Astrocyte (in vitro differentiated cells and primary cell): Measurements from ENCODE around the gene FSTL5. TPM values are rescaled to one million over a fixed set of nuclear protein-coding genes. Genes with fewer than 3 reads are reported as not detected.

Source experiments
- DNase-seq: peaks from one replicate; pipeline ENCODE4 v3.0.0-alpha.2; 2010; ENCODE audit warnings: low read depth
- FAIRE-seq: peaks from 2 replicates; lab custom pipeline; 2011; peaks lifted over from hg19 to GRCh38; lab: Jason Lieb, UNC
- H2AFZ ChIP-seq: 2 replicates; pipeline ENCODE4 v1.6.0; 2012; ENCODE audit warnings: low read depth, low read length, inconsistent platforms
- H3K27ac ChIP-seq: 2 replicates; pipeline ENCODE4 v1.5.1; 2011; ENCODE audit warnings: low read depth, low read length, inconsistent platforms
- H3K27me3 ChIP-seq: 2 replicates; pipeline ENCODE4 v1.6.0; 2011; ENCODE audit warnings: low read length, inconsistent platforms; ENCODE audit not compliant: insufficient read depth
- H3K36me3 ChIP-seq: 2 replicates; pipeline ENCODE4 v1.5.1; 2011; ENCODE audit warnings: low read length, inconsistent platforms; ENCODE audit not compliant: insufficient read depth
- H3K4me1 ChIP-seq: 2 replicates; pipeline ENCODE4 v1.5.1; 2011; ENCODE audit warnings: low read length, inconsistent platforms; ENCODE audit not compliant: insufficient read depth
- H3K4me2 ChIP-seq: 2 replicates; pipeline ENCODE4 v1.6.0; 2012; ENCODE audit warnings: low read length, inconsistent platforms
- H3K4me3 ChIP-seq: 2 replicates; pipeline ENCODE4 v1.5.1; 2011; ENCODE audit warnings: low read depth, mild to moderate bottlenecking, low read length, inconsistent platforms; ENCODE audit not compliant: insufficient read depth
- H3K79me2 ChIP-seq: 2 replicates; pipeline ENCODE4 v1.6.0; 2012; ENCODE audit warnings: mild to moderate bottlenecking, low read length, inconsistent platforms; ENCODE audit not compliant: insufficient read depth
- H3K9ac ChIP-seq: 2 replicates; pipeline ENCODE4 v1.6.0; 2012; ENCODE audit warnings: mild to moderate bottlenecking, low read length, inconsistent platforms
- H3K9me3 ChIP-seq: 2 replicates; pipeline ENCODE4 v1.5.1; 2012; ENCODE audit warnings: low read depth, mild to moderate bottlenecking, low read length, inconsistent platforms; ENCODE audit not compliant: insufficient read depth
- H4K20me1 ChIP-seq: 2 replicates; pipeline ENCODE4 v1.6.0; 2012; ENCODE audit warnings: low read length, inconsistent platforms; ENCODE audit not compliant: insufficient read depth
- H3K27ac Mint-ChIP-seq: one replicate; pipeline ENCODE4 v1.8.0; 2021; ENCODE audit warnings: mild to moderate bottlenecking, mixed read lengths; ENCODE audit not compliant: unreplicated experiment
- H3K27me3 Mint-ChIP-seq: one replicate; pipeline ENCODE4 v1.8.0; 2021; ENCODE audit warnings: low read depth, mixed read lengths; ENCODE audit not compliant: unreplicated experiment
- H3K36me3 Mint-ChIP-seq: one replicate; pipeline ENCODE4 v1.8.0; 2021; ENCODE audit warnings: low read depth, mixed read lengths; ENCODE audit not compliant: unreplicated experiment
- H3K4me1 Mint-ChIP-seq: one replicate; pipeline ENCODE4 v1.8.0; 2021; ENCODE audit warnings: low read depth, mixed read lengths; ENCODE audit not compliant: unreplicated experiment
- H3K4me3 Mint-ChIP-seq: one replicate; pipeline ENCODE4 v1.8.0; 2021; ENCODE audit warnings: mild to moderate bottlenecking, moderate library complexity, mixed read lengths; ENCODE audit not compliant: unreplicated experiment
- H3K9me3 Mint-ChIP-seq: one replicate; pipeline ENCODE4 v1.8.0; 2021; ENCODE audit warnings: mild to moderate bottlenecking, mixed read lengths; ENCODE audit not compliant: unreplicated experiment
- CTCF ChIP-seq: IDR thresholded peaks from 2 replicates; pipeline ENCODE4 v1.5.1; 2011; ENCODE audit warnings: low read depth, mild to moderate bottlenecking, inconsistent platforms, low read length, moderate library complexity; ENCODE audit not compliant: insufficient read depth
- EZH2 ChIP-seq: IDR thresholded peaks from 2 replicates; pipeline ENCODE4 v1.6.1; 2012; ENCODE audit warnings: mild to moderate bottlenecking, low read length, inconsistent platforms; ENCODE audit not compliant: insufficient read depth
- total RNA-seq: library from RNA; stranded (reverse); gene quantifications from 2 replicates; pipeline ENCODE4 v1.2.1, GENCODE V29; 2021

FSTL5 gene
- total RNA-seq, 1 donor from 2014 or later: 0.43 TPM

- no peaks in the 10 kb centered on the region for H3K36me3 Mint-ChIP-seq
- FAIRE-seq (no peak), DNase-seq (no peak)
- Histone ChIP-seq H3K4me2 (no peak overlapping the region), H3K79me2 (no peaks in the 10 kb centered on the region), H3K4me3 (no peak overlapping the region), H3K9ac (no peak overlapping the region), H3K4me1 (no peaks in the 10 kb centered on the region), H2AFZ (no peak overlapping the region), H3K27ac (no peak overlapping the region), H3K9me3 (no peaks in the 10 kb centered on the region), H3K27me3 (no peaks in the 10 kb centered on the region), H3K36me3 (no peaks in the 10 kb centered on the region), H4K20me1 (no peaks in the 10 kb centered on the region)
- H3K4me1 Mint-ChIP-seq: no peaks in the 10 kb centered on the region
- TF ChIP-seq EZH2: no peak
- no peak for TF ChIP-seq CTCF
- no peak overlapping the region for H3K4me3 Mint-ChIP-seq
- H3K27ac Mint-ChIP-seq: no peak overlapping the region
- H3K9me3 Mint-ChIP-seq: no peaks in the 10 kb centered on the region
- H3K27me3 Mint-ChIP-seq: no peaks in the 10 kb centered on the region
Measured at GRCh38 chr4:161841759-161842158, 322.0 kb downstream of the FSTL5 start.

DNA sequence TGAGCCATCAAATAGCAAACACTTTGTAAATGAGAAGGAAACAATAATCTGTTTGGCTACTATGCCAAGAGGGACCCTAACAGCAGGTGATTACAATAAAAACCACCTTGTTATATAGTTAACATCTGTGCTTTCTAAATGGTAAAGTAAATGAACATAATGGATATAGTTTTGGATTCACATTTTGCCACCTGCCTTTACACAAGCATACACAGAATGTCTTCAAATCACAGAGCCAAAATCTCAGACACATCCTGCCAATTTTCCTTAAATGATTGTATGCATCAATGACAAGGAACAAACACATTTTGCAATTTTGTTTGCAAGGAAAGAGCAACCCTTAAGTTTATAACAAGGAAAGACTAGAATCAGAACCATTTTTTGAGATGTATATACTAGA, 334.2 kb downstream of the FSTL5 start:
- TF ChIP-seq CTCF (no peak), EZH2 (no peak)
- Mint-ChIP-seq H3K36me3 (no peaks in the 10 kb centered on the region), H3K27me3 (no peaks in the 10 kb centered on the region), H3K27ac (no peak overlapping the region), H3K9me3 (peaks cover 2% of the 10 kb centered on the region), H3K4me1 (peaks cover 4% of the 10 kb centered on the region), H3K4me3 (no peak overlapping the region)
- DNase-seq (no peak), FAIRE-seq (no peak)
- no peak overlapping the region for H3K4me3 ChIP-seq
- no peak overlapping the region for H3K9ac ChIP-seq
- no peaks in the 10 kb centered on the region for H3K27me3 ChIP-seq
- H3K27ac ChIP-seq: no peak overlapping the region
- H3K9me3 ChIP-seq: no peaks in the 10 kb centered on the region
- no peak overlapping the region for H2AFZ ChIP-seq
- H3K4me2 ChIP-seq: no peak overlapping the region
- H3K36me3 ChIP-seq: no peaks in the 10 kb centered on the region
- H3K4me1 ChIP-seq: no peaks in the 10 kb centered on the region
- no peaks in the 10 kb centered on the region for H3K79me2 ChIP-seq
- no peaks in the 10 kb centered on the region for H4K20me1 ChIP-seq

DNA sequence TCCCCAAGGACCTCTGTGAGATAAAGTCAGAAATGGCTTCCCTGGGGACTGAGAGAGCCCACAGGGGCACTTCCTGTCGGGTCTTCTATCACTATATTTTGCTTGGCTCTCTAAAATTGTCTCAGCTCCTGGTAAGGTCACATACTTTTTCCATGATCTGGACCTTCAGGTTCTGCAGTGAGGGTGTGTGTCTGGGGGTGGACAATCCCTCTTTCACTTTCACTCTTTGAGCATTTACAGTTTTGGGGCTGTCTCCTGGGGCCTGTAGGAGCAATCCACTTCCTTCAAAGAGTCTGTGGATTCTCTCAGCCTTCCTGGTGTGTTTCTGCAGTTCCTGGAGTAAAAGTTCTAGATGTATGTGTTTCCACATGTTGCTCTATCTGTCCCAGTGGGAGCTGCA, 335.7 kb downstream of the FSTL5 start:
- no peaks in the 10 kb centered on the region for H3K27me3 Mint-ChIP-seq
- peak overlapping the region; percentile 66 for H3K4me2 ChIP-seq
- H3K9me3 Mint-ChIP-seq: peaks cover 1% of the 10 kb centered on the region
- H3K9me3 ChIP-seq: peaks cover 5% of the 10 kb centered on the region
- H4K20me1 ChIP-seq: no peaks in the 10 kb centered on the region
- no peaks in the 10 kb centered on the region for H3K4me1 ChIP-seq
- H3K4me3 ChIP-seq: no peak overlapping the region
- H3K27me3 ChIP-seq: no peaks in the 10 kb centered on the region
- H3K36me3 Mint-ChIP-seq: no peaks in the 10 kb centered on the region
- peak overlapping the region; percentile 9 for H3K27ac Mint-ChIP-seq
- FAIRE-seq (no peak), DNase-seq (peak; percentile 1)
- H3K79me2 ChIP-seq: no peaks in the 10 kb centered on the region
- H3K36me3 ChIP-seq: no peaks in the 10 kb centered on the region
- peaks cover 4% of the 10 kb centered on the region for H3K4me1 Mint-ChIP-seq
- peak overlapping the region; percentile 51 for H2AFZ ChIP-seq
- no peak for TF ChIP-seq CTCF
- no peak for TF ChIP-seq EZH2
- no peak overlapping the region for H3K27ac ChIP-seq
- no peak overlapping the region for H3K4me3 Mint-ChIP-seq
- no peak overlapping the region for H3K9ac ChIP-seq
